ENCODE results near the gene ARMC5.

- TF ChIP-seq, protein P1, sequence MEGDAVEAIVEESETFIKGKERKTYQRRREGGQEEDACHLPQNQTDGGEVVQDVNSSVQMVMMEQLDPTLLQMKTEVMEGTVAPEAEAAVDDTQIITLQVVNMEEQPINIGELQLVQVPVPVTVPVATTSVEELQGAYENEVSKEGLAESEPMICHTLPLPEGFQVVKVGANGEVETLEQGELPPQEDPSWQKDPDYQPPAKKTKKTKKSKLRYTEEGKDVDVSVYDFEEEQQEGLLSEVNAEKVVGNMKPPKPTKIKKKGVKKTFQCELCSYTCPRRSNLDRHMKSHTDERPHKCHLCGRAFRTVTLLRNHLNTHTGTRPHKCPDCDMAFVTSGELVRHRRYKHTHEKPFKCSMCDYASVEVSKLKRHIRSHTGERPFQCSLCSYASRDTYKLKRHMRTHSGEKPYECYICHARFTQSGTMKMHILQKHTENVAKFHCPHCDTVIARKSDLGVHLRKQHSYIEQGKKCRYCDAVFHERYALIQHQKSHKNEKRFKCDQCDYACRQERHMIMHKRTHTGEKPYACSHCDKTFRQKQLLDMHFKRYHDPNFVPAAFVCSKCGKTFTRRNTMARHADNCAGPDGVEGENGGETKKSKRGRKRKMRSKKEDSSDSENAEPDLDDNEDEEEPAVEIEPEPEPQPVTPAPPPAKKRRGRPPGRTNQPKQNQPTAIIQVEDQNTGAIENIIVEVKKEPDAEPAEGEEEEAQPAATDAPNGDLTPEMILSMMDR (IDR thresholded peaks at IDR 0.05): no peak
- no peak for TF ChIP-seq POLR2A (IDR thresholded peaks at IDR 0.05)
- no peak for TF ChIP-seq EP300 (IDR thresholded peaks at IDR 0.05)
These were observed 22.9 kb upstream of the ARMC5 start for GRCh38 chr16:31436221-31437045.
